Measurements from ENCODE around the gene ZNF506.
"Not testable (repeated sequence)": the region's sequence is repeated elsewhere in the genome, so short reads cannot be mapped to it uniquely, and the experiment has no call there.

ZNF506 gene

DNA sequence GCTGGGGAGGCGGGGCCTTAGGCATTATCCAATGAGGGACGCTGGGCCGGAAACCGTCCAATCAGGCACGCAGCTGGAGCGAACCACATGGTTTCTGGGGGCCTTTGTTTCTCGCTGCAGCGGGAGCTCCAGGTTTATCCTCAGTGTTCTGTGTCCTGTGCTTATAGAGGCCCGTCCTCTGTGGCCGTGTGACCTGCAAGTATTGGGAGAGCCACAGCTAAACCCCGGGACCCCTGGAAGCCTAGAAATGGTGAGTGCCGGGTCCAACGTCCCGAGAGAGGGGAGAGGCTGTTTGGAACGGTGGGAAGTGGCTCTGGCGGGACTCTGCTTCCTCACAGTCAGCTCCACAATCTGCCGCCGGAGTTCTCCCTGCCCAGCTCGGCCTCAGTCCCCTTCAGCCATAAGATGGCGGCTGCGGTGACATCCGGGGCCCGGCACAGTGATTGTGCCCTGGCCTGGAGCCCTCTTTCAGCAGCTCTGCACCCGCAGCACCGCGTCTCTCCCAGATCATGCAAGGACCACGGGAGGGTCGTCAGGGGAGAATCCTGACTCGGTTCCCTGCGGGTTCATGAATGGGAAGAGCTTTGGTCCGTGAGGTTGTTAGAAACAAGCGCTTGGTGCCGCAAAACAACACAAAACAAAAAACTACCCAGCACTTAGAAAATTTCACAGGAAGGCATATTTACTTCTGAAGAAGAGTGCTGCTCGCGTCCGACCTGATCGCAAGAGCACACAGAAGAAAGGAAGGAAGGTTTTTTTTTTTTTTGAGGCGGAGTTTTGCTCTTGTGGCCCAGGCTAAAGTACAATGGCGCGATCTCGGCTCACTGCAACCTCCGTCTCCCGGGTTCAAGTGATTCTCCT is 44.4 kb upstream of the ZNF506 start, which contains the start of gene ZNF253:
TSS of gene ZNF253 (plus strand) at position 133 of the 861 bp plus-strand sequence. CDS start at position 248, 115 bp downstream.
- Histone ChIP-seq H3K36me3 (ENCODE audit: insufficient read depth, low read length) (no peaks in the 10 kb centered on the region), H2AFZ (ENCODE audit: low read length) (peak within 1 kb of the TSS; percentile 85), H3K4me2 (ENCODE audit: low read depth, low read length, poor library complexity, severe bottlenecking) (peak within 1 kb of the TSS; percentile 93), H3K4me1 (ENCODE audit: insufficient read depth, low read length, poor library complexity, severe bottlenecking) (peaks cover 13% of the 10 kb centered on the region), H3K79me2 (ENCODE audit: insufficient read depth, low read length) (peaks cover 52% of the 10 kb centered on the region), H3K4me3 (ENCODE audit: low read length, poor library complexity, severe bottlenecking) (peak within 1 kb of the TSS; percentile 95), H3K9ac (ENCODE audit: low read depth, low read length, poor library complexity, severe bottlenecking) (peak within 1 kb of the TSS; percentile 98), H3K9me2 (replicated peaks; ENCODE audit: low read depth, low read length) (no peaks in the 10 kb centered on the region), H3F3A (ENCODE audit: low read depth) (no peaks in the 10 kb centered on the region), H3K9me3 (ENCODE audit: insufficient read depth, low read depth, low read length) (no peaks in the 10 kb centered on the region), H4K20me1 (ENCODE audit: insufficient read depth, low read length, poor library complexity, severe bottlenecking) (peaks cover 40% of the 10 kb centered on the region), H3K27me3 (ENCODE audit: insufficient read depth, low read length, poor library complexity, severe bottlenecking) (no peaks in the 10 kb centered on the region)
- no peak for TF ChIP-seq CTCF (conservative IDR thresholded peaks at IDR 0.05; ENCODE audit: low read length)
- TF ChIP-seq EZH2phosphoT487 (IDR thresholded peaks at IDR 0.05; ENCODE audit: borderline replicate concordance): no peak

DNA sequence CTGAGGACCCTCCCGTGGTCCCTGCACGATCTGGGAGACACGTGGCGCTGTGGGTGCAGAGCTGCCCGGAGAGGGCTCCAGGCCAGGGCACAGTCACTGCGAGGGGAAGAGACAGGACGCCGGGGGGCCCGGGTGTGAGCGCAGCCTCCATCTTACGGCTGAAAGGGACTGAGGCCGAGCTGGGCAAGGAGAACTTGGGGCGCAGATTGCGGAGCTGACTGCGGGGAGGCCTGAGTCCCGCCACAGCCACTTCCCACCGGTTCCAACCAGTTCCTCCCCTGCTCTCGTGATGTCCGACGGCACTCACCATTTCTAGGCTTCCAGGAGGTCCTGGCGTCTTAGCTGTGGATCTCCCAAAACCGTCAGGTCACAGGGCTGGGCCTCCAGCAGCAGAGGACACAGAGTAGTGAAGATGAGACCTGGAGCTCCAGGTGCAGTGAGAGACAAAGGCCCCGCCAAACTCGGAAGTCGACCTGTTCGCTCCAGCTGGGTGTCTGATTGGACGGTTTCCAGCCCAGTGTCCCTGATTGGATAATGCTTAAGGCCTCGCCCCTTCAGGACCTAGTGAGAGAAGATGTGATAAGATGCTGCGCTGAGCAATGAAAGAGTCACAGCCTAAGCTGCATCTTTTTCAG is 39.3 kb upstream of the ZNF506 start:
- no peak overlapping the region for H3K4me2 ChIP-seq (ENCODE audit: low read depth, low read length, poor library complexity, severe bottlenecking)
- no peak overlapping the region for H2AFZ ChIP-seq (ENCODE audit: low read length)
- H3K4me1 ChIP-seq (ENCODE audit: insufficient read depth, low read length, poor library complexity, severe bottlenecking): no peaks in the 10 kb centered on the region
- TF ChIP-seq CTCF (conservative IDR thresholded peaks at IDR 0.05; ENCODE audit: low read length) (no peak), EZH2phosphoT487 (IDR thresholded peaks at IDR 0.05; ENCODE audit: borderline replicate concordance) (no peak)
- no peaks in the 10 kb centered on the region for H3K27me3 ChIP-seq (ENCODE audit: insufficient read depth, low read length, poor library complexity, severe bottlenecking)
- no peaks in the 10 kb centered on the region for H3F3A ChIP-seq (ENCODE audit: low read depth)
- peaks cover 1% of the 10 kb centered on the region; the same call in 1 of the 2 replicates for H3K79me2 ChIP-seq (ENCODE audit: insufficient read depth, low read length)
- no peaks in the 10 kb centered on the region for H3K36me3 ChIP-seq (ENCODE audit: insufficient read depth, low read length)
- no peaks in the 10 kb centered on the region for H3K9me3 ChIP-seq (ENCODE audit: insufficient read depth, low read depth, low read length)
- no peak overlapping the region for H3K9ac ChIP-seq (ENCODE audit: low read depth, low read length, poor library complexity, severe bottlenecking)
- no peak overlapping the region for H3K4me3 ChIP-seq (ENCODE audit: low read length, poor library complexity, severe bottlenecking)
- H4K20me1 ChIP-seq (ENCODE audit: insufficient read depth, low read length, poor library complexity, severe bottlenecking): no peaks in the 10 kb centered on the region
- H3K9me2 ChIP-seq (replicated peaks; ENCODE audit: low read depth, low read length): no peaks in the 10 kb centered on the region

DNA sequence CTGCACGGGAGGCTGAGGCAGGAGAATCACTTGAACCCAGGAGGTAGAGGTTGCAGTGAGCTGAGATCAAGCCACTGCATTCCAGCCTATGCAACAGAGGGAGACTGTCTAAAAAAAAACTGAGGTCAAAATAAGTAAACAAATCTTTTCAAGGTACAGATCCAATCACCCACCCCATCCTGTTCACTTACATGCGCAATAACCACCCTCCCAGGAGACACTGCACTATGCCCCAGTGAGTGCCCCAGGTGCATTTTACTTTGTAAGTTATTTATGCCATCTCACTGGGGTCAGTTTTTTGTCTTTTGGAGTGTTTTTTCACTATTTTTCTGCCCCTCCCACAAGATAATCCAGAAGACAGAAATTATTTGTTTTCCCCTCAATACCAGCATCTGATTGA is 37.2 kb upstream of the ZNF506 start:
- no peaks in the 10 kb centered on the region for H3K4me1 ChIP-seq (ENCODE audit: insufficient read depth, low read length, poor library complexity, severe bottlenecking)
- no peaks in the 10 kb centered on the region for H3K9me3 ChIP-seq (ENCODE audit: insufficient read depth, low read depth, low read length)

GRCh38 chr19:19851740-19852139 is 30.2 kb upstream of the ZNF506 start:
- H4K20me1 ChIP-seq (ENCODE audit: insufficient read depth, low read length, poor library complexity, severe bottlenecking); H3K27me3 ChIP-seq (ENCODE audit: insufficient read depth, low read length, poor library complexity, severe bottlenecking); H3K4me3 ChIP-seq (ENCODE audit: low read length, poor library complexity, severe bottlenecking); H2AFZ ChIP-seq (ENCODE audit: low read length); H3K79me2 ChIP-seq (ENCODE audit: insufficient read depth, low read length); H3K9me3 ChIP-seq (ENCODE audit: insufficient read depth, low read depth, low read length); H3K36me3 ChIP-seq (ENCODE audit: insufficient read depth, low read length); H3K4me1 ChIP-seq (ENCODE audit: insufficient read depth, low read length, poor library complexity, severe bottlenecking); H3K9me2 ChIP-seq (replicated peaks; ENCODE audit: low read depth, low read length); H3F3A ChIP-seq (ENCODE audit: low read depth); H3K9ac ChIP-seq (ENCODE audit: low read depth, low read length, poor library complexity, severe bottlenecking); H3K4me2 ChIP-seq (ENCODE audit: low read depth, low read length, poor library complexity, severe bottlenecking): not testable (repeated sequence)

More for the DNA sequence above, 37.2 kb upstream of the ZNF506 start:
- no peak overlapping the region for H3K4me2 ChIP-seq (ENCODE audit: low read depth, low read length, poor library complexity, severe bottlenecking)
- no peaks in the 10 kb centered on the region for H3F3A ChIP-seq (ENCODE audit: low read depth)
- no peaks in the 10 kb centered on the region for H3K27me3 ChIP-seq (ENCODE audit: insufficient read depth, low read length, poor library complexity, severe bottlenecking)
- H4K20me1 ChIP-seq (ENCODE audit: insufficient read depth, low read length, poor library complexity, severe bottlenecking): no peaks in the 10 kb centered on the region
- no peaks in the 10 kb centered on the region for H3K36me3 ChIP-seq (ENCODE audit: insufficient read depth, low read length)
- H2AFZ ChIP-seq (ENCODE audit: low read length): no peak overlapping the region
- no peak overlapping the region for H3K9ac ChIP-seq (ENCODE audit: low read depth, low read length, poor library complexity, severe bottlenecking)
- H3K79me2 ChIP-seq (ENCODE audit: insufficient read depth, low read length): no peaks in the 10 kb centered on the region
- TF ChIP-seq EZH2phosphoT487 (IDR thresholded peaks at IDR 0.05; ENCODE audit: borderline replicate concordance): no peak
- H3K9me2 ChIP-seq (replicated peaks; ENCODE audit: low read depth, low read length): no peaks in the 10 kb centered on the region
- no peak overlapping the region for H3K4me3 ChIP-seq (ENCODE audit: low read length, poor library complexity, severe bottlenecking)
